Activated CD8-positive, alpha-beta T cell treated with anti-CD3 and anti-CD28 coated beads for 36 hours (primary cell): Measurements from ENCODE around the gene LHFPL3. TPM values are rescaled to one million over a fixed set of nuclear protein-coding genes. Genes with fewer than 3 reads are reported as not detected.

Experiments
- ATAC-seq: fragments of 200-7000 bp; cut with Tn5 transposase; one replicate; pipeline ENCODE4 v1.10.0; 2021; ENCODE audit warnings: mild to moderate bottlenecking, moderate library complexity
- CTCF ChIA-PET: fragments of 350-600 bp; sonication (Branson Sonifier 250); formaldehyde crosslinking; loops from one replicate; lab custom pipeline; 2021; ENCODE audit warnings: antibody characterized with exemption; lab: Charles Lee
- POLR2A ChIA-PET: fragments of 350-600 bp; sonication (Branson Sonifier 250); formaldehyde crosslinking; loops from one replicate; lab custom pipeline; 2021; ENCODE audit warnings: antibody characterized with exemption; lab: Charles Lee
- DNase-seq: peaks from one replicate; pipeline ENCODE4 v3.0.0-alpha.2; 2020
- H3K27ac Mint-ChIP-seq: one replicate; pipeline ENCODE4 v1.8.0; 2021; ENCODE audit warnings: mild to moderate bottlenecking, mixed read lengths
- H3K27me3 Mint-ChIP-seq: one replicate; pipeline ENCODE4 v1.8.0; 2021; ENCODE audit warnings: mixed read lengths
- H3K36me3 Mint-ChIP-seq: one replicate; pipeline ENCODE4 v1.8.0; 2021; ENCODE audit warnings: low read depth, mixed read lengths
- H3K4me1 Mint-ChIP-seq: one replicate; pipeline ENCODE4 v1.8.0; 2021; ENCODE audit warnings: low read depth, mixed read lengths
- H3K4me3 Mint-ChIP-seq: one replicate; pipeline ENCODE4 v1.8.0; 2021; ENCODE audit warnings: mild to moderate bottlenecking, moderate library complexity, mixed read lengths
- H3K9me3 Mint-ChIP-seq: one replicate; pipeline ENCODE4 v1.8.0; 2021; ENCODE audit warnings: mixed read lengths
- CTCF ChIP-seq: fragments of 200-600 bp; IDR thresholded peaks from one replicate; pipeline ENCODE4 v1.8.0; 2022; ENCODE audit warnings: antibody characterized with exemption, mild to moderate bottlenecking
- intact Hi-C: fragments of 100-400 bp; cut with micrococcal nuclease; formaldehyde crosslinking; loops from one replicate; pipeline ENCODE4 v1.10.0; 2022
- total RNA-seq, 2 experiments: library from RNA; stranded (reverse); gene quantifications; one replicate each; pipeline ENCODE4 v1.2.3, GENCODE V29; 2021

Gene LHFPL3
- total RNA-seq, 2 experiments from 2014 or later = not detected

- ChIA-PET POLR2A (no interaction called here), CTCF (no interaction called here)
- ATAC-seq = no peak
- Mint-ChIP-seq H3K4me1 (no peaks in the 10 kb centered on the region), H3K36me3 (no peaks in the 10 kb centered on the region), H3K9me3 (no peaks in the 10 kb centered on the region), H3K4me3 (no peak overlapping the region), H3K27ac (no peak overlapping the region), H3K27me3 (peaks cover 4% of the 10 kb centered on the region)
- no peak for DNase-seq
- intact Hi-C loops = no loop called here
- no peak for TF ChIP-seq CTCF
Observed at GRCh38 chr7:104534149-104534548, 205.7 kb downstream of the LHFPL3 start.

GRCh38 chr7:104535841-104536240 lies 207.4 kb downstream of the LHFPL3 start:
- no peak for TF ChIP-seq CTCF
- Mint-ChIP-seq H3K4me3 (no peak overlapping the region), H3K9me3 (no peaks in the 10 kb centered on the region), H3K4me1 (no peaks in the 10 kb centered on the region), H3K36me3 (no peaks in the 10 kb centered on the region), H3K27me3 (peaks cover 4% of the 10 kb centered on the region), H3K27ac (no peak overlapping the region)
- intact Hi-C loops = no loop called here
- POLR2A ChIA-PET = no interaction called here
- ATAC-seq (no peak), DNase-seq (no peak)
- CTCF ChIA-PET = no interaction called here

GRCh38 chr7:104536956-104537355 lies 208.6 kb downstream of the LHFPL3 start:
- Mint-ChIP-seq H3K27me3 (peaks cover 4% of the 10 kb centered on the region), H3K9me3 (no peaks in the 10 kb centered on the region), H3K27ac (no peak overlapping the region), H3K4me1 (no peaks in the 10 kb centered on the region), H3K36me3 (no peaks in the 10 kb centered on the region), H3K4me3 (no peak overlapping the region)
- no peak for DNase-seq
- TF ChIP-seq CTCF = no peak
- CTCF ChIA-PET = no interaction called here
- intact Hi-C loops = no loop called here
- POLR2A ChIA-PET = no interaction called here
- no peak for ATAC-seq

- no peak for TF ChIP-seq CTCF
- CTCF ChIA-PET = no interaction called here
- no peak for ATAC-seq
Observed at GRCh38 chr7:104538152-104538551, 209.7 kb downstream of the LHFPL3 start.

GRCh38 chr7:104541897-104542296 lies 213.5 kb downstream of the LHFPL3 start:
- ChIA-PET CTCF (no interaction called here), POLR2A (no interaction called here)
- H3K4me3 Mint-ChIP-seq = no peak overlapping the region
- no peak for DNase-seq
- intact Hi-C loops = no loop called here
- H3K4me1 Mint-ChIP-seq = no peaks in the 10 kb centered on the region
- H3K36me3 Mint-ChIP-seq = no peaks in the 10 kb centered on the region
- H3K27me3 Mint-ChIP-seq = no peaks in the 10 kb centered on the region
- no peaks in the 10 kb centered on the region for H3K9me3 Mint-ChIP-seq
- H3K27ac Mint-ChIP-seq = no peak overlapping the region
- no peak for ATAC-seq
- TF ChIP-seq CTCF = no peak

More at GRCh38 chr7:104538152-104538551, 209.7 kb downstream of the LHFPL3 start:
- H3K4me3 Mint-ChIP-seq = no peak overlapping the region
- no peak overlapping the region for H3K27ac Mint-ChIP-seq
- H3K9me3 Mint-ChIP-seq = no peaks in the 10 kb centered on the region
- intact Hi-C loops = no loop called here
- no peaks in the 10 kb centered on the region for H3K36me3 Mint-ChIP-seq
- DNase-seq = no peak
- POLR2A ChIA-PET = no interaction called here
- H3K27me3 Mint-ChIP-seq = peaks cover 4% of the 10 kb centered on the region
- no peaks in the 10 kb centered on the region for H3K4me1 Mint-ChIP-seq
